KG1 (cell line): ENCODE data around the gene SCUBE1.
"Not testable (repeated sequence)": the region's sequence is repeated elsewhere in the genome, so short reads cannot be mapped to it uniquely, and the experiment has no call there.

Experiments
- DNase-seq: peaks from one replicate; lab custom pipeline; 2025; lab: John Stamatoyannopoulos, UW

The SCUBE1 gene

GRCh38 chr22:43301866-43302265 lies 41.3 kb downstream of the SCUBE1 start:
- no peak for DNase-seq

DNA sequence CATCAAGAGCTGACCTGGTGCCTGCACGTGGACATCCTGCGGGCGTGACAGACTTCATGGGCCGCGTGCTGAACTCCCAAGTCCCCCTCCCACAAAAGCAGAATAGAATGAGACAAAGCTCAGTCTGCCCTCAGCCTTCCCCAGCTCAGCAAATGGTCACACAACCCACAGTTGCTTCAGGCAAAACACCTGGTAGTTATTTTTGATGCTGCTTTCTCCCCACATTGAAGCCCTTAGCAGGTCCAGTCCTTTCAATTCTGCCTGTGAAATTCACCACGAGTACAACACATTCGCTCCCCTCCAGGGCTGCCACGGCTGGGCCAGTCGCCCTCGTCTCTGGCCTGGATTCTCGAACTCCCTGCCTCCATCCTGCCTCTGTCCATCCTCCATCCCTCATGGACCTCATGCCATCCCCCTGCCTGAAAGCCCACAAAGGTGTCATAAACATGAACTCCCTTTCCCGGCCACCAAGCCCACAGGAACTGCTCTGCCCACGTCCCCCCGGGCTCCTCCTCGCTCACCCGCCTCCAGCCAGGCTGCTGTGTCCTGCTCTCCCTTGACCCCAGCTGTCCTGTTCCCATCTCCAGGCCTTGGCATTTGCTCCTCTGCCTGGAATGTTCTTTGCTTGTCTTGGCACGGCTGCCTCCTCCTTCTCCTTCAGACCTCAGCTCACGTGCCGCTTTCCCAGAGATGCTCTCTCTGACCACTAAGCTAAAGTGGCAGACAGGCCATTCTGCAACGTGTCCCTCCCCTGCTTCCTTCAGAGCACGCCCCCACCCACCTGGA lies 42.1 kb downstream of the SCUBE1 start:
- DNase-seq = no peak

- DNase-seq = no peak
Measured at GRCh38 chr22:43299736-43300135, 43.4 kb downstream of the SCUBE1 start.

DNA sequence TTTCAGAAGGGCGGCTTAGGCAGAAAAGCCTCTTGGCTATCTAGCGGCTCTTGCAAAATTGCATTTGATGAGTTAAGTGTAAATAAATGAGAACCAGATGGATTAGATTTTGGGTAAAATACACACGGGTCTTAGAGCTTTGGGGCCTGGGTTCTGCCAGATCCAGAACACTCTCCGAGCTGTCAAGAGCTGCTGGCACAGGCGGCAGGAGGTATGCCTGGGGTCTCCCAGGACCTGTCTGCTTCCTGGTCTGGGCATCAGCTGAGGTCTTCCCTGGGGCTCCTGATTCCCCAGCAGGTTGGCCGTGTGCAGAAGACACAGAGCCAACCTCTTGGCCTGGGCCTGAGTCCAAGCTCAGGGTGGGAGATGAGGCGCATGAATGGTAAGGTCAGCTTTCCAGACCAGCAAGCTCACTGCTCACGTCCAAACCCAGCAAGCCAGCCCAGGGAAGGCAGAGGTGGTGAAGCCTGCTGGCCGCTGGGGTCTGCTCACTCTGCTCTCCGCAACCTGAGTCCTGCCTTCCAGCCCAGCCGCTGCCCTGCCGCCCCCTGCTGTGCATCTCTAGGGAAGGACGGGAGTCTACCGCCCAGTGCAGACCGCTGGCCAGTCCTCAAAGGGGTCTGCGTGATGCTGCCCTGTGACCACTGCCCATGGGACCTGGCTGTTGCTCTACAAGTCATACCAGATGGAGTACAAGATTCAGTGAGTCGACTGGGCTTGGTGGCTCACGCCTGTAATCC lies 44.9 kb downstream of the SCUBE1 start:
- no peak for DNase-seq

GRCh38 chr22:43297270-43298061 lies 45.7 kb downstream of the SCUBE1 start:
- DNase-seq = no peak

DNA sequence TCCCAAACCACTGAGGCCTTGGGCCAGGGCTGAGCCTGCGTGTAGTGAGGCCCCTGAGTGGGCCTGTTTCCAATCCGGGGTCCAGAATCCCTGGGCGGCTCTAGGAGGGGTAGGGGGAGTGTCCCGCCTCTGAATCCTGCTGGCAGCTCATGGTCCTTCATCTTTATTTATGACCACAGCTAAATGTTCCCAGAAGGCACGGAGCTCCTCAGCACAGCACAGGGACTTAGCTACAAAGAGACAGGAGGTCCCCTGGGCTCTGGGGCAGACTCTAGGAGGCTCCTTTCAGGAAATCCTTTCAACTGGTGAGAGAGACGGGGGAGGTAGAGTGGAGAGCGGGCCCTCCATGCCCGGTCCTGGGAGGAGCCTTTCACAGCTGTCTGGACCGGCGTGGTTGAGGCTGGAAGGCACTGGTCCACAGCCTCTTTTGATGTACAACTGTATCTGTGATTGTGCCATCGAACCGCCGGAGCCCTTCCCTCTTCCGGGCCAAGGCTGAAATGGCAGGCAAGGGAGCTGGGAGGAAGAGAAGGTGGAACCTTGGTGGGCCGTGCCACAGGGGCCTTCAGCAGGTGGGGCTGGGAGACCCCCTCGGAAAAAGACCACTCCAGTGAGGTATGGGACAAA lies 46.8 kb downstream of the SCUBE1 start:
- no peak for DNase-seq

GRCh38 chr22:43295660-43296059 lies 47.5 kb downstream of the SCUBE1 start:
- DNase-seq = no peak

DNA sequence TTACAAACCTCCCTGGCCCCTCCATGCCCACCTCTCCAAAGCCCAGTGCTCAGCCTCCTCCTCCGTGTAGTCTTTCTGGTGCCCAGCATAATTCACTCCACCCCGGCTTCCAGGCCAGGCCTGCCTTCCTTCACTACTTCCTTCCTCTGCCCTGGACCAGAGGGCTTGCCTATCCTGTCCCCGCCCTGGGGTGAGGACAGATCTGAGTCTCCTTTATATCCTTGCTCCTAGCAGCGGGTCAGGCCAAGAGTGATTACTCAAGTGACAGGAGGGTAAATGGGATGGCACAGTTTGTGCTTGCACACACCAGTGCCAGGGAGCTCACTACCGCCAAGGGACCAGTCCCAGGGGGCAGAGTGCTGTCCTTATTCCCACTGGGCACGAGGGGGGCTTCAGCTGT lies 48.0 kb downstream of the SCUBE1 start:
- no peak for DNase-seq

DNA sequence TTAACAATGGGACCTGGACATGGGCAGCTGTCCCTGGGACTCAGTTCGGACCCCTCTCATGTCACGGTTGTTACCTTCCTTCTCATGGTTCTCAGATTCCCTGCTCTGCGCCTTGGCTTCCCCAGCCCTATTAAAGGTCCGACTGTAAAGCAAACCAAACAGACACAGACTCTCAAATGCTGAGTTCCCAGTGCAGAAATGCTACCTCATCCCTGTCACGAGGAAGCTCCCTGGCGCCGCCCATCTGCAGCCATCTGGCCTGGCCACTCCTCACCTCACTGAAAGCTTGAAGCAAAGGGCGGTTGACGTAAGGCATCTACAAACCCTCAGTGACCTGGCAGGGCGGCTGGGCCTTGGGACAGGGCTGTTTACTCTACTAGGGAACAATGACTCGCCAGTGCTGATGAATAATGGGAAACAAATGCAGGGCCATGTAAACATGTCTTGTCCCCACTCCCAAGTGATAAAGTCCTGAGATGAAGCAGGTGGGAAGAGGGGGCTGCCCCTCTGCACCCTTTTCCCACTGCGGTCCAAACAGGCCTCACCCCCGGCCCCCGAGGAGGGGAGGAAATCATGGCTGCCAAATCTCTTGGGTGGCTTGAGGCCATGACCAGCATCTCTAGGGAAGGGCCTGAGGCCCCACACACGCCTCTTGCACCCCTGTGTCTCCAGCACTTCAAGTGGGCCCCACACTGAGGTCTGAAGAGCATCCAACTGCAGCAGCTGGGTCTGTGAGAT lies 49.3 kb downstream of the SCUBE1 start:
- no peak for DNase-seq

DNA sequence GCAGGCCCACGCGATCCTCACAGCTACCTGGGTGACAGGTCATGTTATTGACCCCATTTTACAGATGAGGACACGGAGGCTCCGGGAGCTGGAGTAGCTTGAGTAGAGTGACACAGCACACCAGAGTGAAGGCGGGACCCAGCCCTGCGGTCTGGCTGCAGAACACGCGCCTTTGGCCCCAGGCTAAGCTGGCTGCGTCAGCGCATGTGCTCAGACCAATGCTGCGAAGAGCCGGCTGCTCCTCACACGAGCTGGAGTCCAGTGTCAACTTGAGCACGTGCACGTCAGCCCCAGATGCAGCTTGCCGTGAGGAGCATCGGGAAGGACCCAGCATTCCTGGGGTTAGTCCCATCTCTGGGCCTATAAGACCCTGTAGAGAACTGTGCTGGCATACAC lies 49.9 kb downstream of the SCUBE1 start:
- no peak for DNase-seq

DNA sequence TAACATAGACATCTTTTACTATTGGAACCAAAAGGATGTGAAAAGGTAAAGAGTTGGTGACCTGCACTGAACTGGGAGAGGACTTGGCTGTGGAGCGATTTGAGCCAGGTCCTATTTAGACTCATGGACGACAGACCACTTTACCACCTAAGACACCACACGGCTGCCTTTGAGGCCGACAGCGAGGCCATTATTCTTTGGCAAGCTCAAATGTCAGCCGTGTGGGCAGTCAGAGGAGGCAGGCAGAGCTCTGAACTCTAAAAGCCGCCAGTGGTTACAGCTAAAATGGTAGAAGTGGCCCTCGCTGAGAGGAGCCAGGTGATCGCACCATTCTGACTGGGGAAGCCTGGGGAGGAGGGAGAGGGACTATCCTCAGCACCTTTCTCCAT lies 50.5 kb downstream of the SCUBE1 start:
- DNase-seq = no peak

GRCh38 chr22:43291381-43291780 lies 51.8 kb downstream of the SCUBE1 start:
- DNase-seq = no peak

- no peak for DNase-seq
Measured at GRCh38 chr22:43289976-43290721, 53.0 kb downstream of the SCUBE1 start.

- DNase-seq = no peak
Measured at GRCh38 chr22:43289531-43289963, 53.6 kb downstream of the SCUBE1 start.

DNA sequence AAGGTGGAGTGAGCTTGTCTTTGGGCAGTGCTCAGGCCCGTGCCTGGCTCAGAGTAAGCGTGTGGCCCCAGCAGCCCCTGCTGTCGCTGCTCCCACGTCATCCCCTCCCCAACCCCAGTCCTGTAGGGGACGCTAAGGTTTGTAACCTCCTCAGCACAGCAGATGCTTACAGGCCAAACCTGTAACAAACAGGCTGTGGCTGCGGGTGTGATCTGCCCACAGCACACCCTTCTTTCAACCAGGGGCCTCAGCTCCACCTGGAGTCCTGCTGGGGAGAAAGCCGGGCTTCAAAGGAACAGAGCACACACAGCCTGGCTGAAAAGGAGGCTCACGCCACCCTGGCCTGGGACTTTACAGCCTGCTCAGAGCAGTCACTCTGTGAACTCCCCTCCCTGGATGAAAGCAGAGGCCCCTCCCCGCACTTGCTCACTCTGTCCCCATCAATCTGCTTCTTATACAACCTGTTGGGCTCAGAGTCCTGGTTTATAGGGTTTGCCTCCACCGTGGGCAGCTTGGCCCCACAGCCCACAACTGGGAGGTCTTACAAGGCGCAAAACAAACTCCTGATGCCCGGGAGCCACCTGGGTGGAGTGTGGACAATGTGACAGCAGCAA lies 54.3 kb downstream of the SCUBE1 start:
- DNase-seq = no peak

GRCh38 chr22:43288378-43288777 lies 54.8 kb downstream of the SCUBE1 start:
- no peak for DNase-seq

DNA sequence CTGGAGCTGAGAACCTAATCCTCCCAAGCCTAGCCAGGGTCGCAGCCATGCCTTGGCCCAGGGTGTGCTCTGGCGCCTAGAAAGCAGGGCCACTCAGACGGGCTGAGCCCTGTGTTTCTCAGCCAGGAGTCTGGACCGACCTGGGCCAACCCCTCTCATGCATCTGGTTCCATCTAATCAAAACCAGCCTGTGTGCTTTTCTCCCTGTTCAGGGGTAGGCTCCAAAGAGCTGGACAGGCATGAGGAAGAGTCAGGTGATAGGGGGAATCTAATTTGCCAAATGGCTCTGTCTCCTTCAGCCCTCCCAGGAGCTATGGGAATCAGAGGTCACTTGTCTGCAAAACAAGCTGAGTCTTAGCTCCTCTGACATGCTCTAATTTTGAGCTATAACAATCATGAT lies 55.7 kb downstream of the SCUBE1 start:
- DNase-seq = no peak

GRCh38 chr22:43281394-43281793 lies 61.8 kb downstream of the SCUBE1 start:
- no peak for DNase-seq

GRCh38 chr22:43280523-43280886 lies 62.7 kb downstream of the SCUBE1 start:
- not testable (repeated sequence) for DNase-seq

DNA sequence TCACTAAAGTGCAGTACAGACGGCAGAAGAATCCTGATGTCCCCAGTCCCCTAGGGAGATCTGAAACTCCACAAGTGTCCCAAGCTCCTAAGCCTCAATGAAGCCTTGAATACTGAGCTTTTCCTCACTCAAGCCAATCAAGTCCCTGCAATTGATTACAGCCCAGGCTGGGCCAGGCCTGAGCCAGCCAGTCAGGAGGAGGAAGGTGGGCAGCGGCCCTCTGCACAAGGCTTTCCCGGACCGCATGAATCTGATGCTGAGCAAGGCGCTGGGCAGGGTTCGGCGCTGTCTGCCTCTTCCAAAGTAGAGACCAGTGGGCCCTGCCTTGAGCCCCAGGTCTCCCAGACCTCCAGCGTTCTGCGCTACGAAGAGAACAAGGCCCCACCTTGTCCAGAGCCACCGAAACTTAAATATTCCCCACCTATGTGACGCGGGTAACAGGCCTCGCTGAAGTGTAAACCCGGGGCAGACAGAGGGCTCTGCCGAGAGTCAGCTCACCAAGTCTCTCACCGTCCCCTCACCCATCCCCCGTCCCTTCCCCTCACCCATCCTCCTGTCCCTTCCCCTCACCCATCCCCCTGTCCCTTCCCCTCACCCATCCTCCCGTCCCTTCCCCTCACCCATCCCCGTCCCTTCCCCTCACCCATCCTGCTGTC lies 63.2 kb downstream of the SCUBE1 start:
- no peak for DNase-seq
